GM21447 (cell line): ENCODE data around the gene TRAF5.
"Not testable (repeated sequence)": the region's sequence is repeated elsewhere in the genome, so short reads cannot be mapped to it uniquely, and the experiment has no call there.

Experiments used
- ATAC-seq: cut with Tn5 transposase; IDR thresholded peaks from one replicate; pipeline ENCODE4 v1.9.1; 2021; ENCODE audit not compliant: unreplicated experiment

The TRAF5 gene

GRCh38 chr1:211376807-211377470 is 50.3 kb downstream of the TRAF5 start:
- ATAC-seq = no peak

- ATAC-seq = no peak
These were observed 51.2 kb downstream of the TRAF5 start for GRCh38 chr1:211377539-211378450.

GRCh38 chr1:211378844-211379243 is 52.2 kb downstream of the TRAF5 start:
- ATAC-seq = no peak

- ATAC-seq = no peak
These were observed 52.8 kb downstream of the TRAF5 start for GRCh38 chr1:211379446-211379845.

- ATAC-seq = no peak
These were observed 55.0 kb downstream of the TRAF5 start for GRCh38 chr1:211381481-211382181.

GRCh38 chr1:211382182-211382713 is 55.6 kb downstream of the TRAF5 start:
- no peak for ATAC-seq

GRCh38 chr1:211382714-211383480 is 56.3 kb downstream of the TRAF5 start:
- peak; percentile 97 for ATAC-seq

- ATAC-seq = no peak
These were observed 57.9 kb downstream of the TRAF5 start for GRCh38 chr1:211384524-211384923.

GRCh38 chr1:211386921-211387320 is 60.3 kb downstream of the TRAF5 start:
- no peak for ATAC-seq

GRCh38 chr1:211390829-211391228 is 64.2 kb downstream of the TRAF5 start:
- not testable (repeated sequence) for ATAC-seq

GRCh38 chr1:211393203-211393602 is 66.6 kb downstream of the TRAF5 start:
- ATAC-seq = no peak

GRCh38 chr1:211398266-211398930 is 71.8 kb downstream of the TRAF5 start:
- not testable (repeated sequence) for ATAC-seq

- ATAC-seq = not testable (repeated sequence)
These were observed 73.3 kb downstream of the TRAF5 start for GRCh38 chr1:211399851-211400393.

GRCh38 chr1:211401751-211402150 is 75.1 kb downstream of the TRAF5 start:
- ATAC-seq = not testable (repeated sequence)

- ATAC-seq = not testable (repeated sequence)
These were observed 79.5 kb downstream of the TRAF5 start for GRCh38 chr1:211406086-211406485.

- ATAC-seq = not testable (repeated sequence)
These were observed 81.1 kb downstream of the TRAF5 start for GRCh38 chr1:211407749-211408148.

GRCh38 chr1:211411639-211412038 is 85.0 kb downstream of the TRAF5 start:
- no peak for ATAC-seq

GRCh38 chr1:211415700-211416099 is 89.1 kb downstream of the TRAF5 start:
- ATAC-seq = no peak

GRCh38 chr1:211416246-211416627 is 89.6 kb downstream of the TRAF5 start:
- ATAC-seq = peak; percentile 52
